Fibroblast of skin of left biceps (primary cell): ENCODE data around the gene LUZP1.

Source experiments
- DNase-seq, 2 experiments: peaks; one replicate each; pipeline ENCODE4 v3.0.0-alpha.2; 2013; ENCODE audit warnings: low read depth in 2 of 2

The LUZP1 gene

GRCh38 chr1:23084880-23085279 is 83.8 kb downstream of the LUZP1 start:
- DNase-seq, result no peak

DNA sequence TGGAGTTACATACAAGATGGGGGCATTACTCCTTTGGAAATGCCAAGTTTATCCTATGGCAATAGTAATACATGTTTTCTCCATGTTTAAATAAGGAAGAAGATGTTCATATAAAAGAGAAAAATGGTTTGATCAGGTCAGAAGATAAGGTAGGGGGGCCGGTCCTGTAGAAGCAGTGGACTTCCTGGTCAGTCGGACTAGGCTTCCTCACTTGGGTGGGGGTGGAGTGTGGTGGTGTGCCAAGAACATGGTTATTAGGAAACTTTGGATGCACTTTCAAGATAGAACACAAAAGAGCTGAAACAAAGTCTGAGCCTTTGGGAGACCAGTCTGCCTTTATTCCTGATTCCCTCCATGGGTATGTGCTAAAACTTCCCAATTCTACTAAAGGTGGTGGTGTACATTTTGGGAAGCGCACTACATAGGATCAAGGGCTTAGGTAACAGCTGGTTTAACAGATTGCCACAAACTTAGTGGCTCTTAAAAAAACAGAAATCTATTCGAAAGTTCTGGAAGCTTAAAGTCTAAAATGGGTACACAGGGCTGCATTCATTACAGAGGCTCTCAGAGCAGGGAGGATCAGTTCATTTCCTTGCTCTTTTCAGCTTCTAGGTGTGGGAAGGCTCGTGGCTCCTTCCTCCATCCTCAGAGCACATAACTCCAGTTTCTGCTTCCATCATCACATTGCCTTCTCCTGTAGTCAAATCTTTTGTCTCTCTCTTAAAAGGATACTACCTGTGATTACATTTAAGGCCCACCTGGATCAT is 84.8 kb downstream of the LUZP1 start:
- DNase-seq, result no peak

DNA sequence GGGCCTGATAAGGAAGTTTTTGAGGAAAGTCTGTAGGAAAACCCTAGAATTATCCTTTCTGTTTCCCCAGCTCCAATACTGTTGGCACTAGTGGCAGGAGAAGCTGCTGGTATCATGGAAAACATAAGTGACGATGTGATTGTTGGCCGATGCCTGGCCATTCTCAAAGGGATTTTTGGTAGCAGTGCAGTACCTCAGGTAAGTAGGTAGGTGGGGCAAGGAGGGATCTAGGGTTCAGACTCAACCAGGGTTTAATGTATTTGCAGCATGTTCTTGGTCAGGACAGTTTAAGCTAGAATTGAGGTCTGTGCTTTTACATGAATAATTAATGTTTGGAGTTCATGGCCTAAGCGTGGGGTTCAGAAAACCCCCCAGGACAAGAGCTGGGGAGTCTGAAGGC is 87.3 kb downstream of the LUZP1 start:
- DNase-seq, result no peak

GRCh38 chr1:23080885-23081284 is 87.8 kb downstream of the LUZP1 start:
- DNase-seq, result no peak

GRCh38 chr1:23079025-23079424 is 89.6 kb downstream of the LUZP1 start:
- no peak for DNase-seq

DNA sequence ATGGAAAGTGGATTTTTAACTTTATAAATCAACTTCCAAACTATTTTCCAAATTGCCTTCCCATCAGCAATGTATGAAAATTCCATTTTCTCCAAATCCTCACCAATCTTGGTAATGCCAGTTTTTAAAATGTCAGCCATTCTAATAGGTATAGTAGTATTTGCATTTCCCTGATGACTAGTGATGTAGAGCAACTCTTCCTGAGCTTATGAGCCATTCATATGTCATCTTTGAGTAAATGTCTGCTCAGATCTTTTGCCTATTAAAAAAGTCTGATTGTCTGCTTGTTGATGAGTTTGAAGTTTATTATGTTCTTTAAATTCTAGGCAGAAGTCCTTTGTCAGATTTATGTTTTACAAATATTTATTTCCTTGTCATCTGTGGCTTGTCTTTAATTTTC is 94.6 kb downstream of the LUZP1 start:
- DNase-seq, result no peak

GRCh38 chr1:23069675-23070074 is 99.0 kb downstream of the LUZP1 start:
- DNase-seq, result no peak

GRCh38 chr1:23069149-23069548 is 99.5 kb downstream of the LUZP1 start:
- no peak for DNase-seq

- no peak for DNase-seq
Measured at GRCh38 chr1:23066075-23066474, 102.6 kb downstream of the LUZP1 start.

DNA sequence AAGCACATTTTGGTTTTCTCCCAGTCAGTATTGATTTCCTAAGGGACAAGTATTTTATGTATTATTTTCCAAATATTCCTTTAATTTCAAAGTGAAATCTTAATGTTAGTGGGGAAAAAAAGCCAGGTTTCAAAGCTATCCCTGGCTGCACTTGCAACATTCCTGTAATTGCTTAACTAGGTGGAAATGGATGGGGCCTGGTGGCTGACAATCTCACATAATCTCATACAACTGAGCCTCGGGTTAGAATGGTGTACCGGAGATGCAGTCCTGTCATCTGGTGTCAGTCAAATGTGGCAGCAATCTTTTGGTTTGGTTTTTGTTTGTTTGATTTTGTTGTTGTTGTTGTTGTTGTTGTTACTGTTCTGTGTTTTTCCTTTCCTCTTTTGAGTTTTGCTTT is 103.3 kb downstream of the LUZP1 start:
- no peak for DNase-seq

- no peak for DNase-seq
Measured at GRCh38 chr1:23062271-23062670, 106.4 kb downstream of the LUZP1 start.

DNA sequence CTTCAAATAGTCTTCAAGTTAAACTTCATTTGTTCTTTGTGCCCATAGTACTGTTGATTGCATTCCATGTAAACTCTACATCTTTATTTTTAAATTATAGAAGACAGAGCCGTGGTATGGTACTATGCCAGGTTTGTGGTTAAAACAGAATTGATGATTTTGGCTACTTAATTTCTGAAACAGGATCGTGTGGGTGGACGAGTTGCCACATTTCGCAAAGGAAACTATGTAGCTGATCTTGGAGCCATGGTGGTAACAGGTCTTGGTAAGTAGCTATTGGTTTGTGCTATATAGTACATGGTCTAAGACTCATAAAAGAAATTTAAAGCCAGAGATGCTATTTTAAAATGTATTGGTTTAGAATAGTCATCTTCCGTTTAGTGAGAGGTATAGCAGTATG is 111.4 kb downstream of the LUZP1 start:
- no peak for DNase-seq

GRCh38 chr1:23051290-23051909 is 117.3 kb downstream of the LUZP1 start:
- no peak for DNase-seq

- no peak for DNase-seq
Measured at GRCh38 chr1:23050201-23050600, 118.5 kb downstream of the LUZP1 start.

DNA sequence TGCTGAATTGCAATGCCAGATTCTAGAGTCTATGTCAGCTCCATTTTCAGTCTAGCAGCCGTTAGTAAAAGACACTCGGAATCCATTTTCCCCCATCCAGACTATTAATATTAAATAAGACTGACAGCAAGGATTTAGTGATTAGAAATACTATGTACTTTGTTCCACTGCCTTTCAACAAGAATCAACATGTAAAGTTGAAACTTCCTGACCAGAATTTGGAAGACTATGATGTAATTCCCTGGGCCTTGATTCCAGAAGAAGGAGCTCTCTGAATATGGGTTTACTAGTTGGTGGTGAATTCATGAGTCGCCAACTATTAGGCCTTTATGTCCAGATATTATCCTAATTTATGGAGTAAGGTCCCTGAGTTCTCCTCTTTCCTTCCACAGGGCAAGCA is 124.6 kb downstream of the LUZP1 start:
- no peak for DNase-seq

DNA sequence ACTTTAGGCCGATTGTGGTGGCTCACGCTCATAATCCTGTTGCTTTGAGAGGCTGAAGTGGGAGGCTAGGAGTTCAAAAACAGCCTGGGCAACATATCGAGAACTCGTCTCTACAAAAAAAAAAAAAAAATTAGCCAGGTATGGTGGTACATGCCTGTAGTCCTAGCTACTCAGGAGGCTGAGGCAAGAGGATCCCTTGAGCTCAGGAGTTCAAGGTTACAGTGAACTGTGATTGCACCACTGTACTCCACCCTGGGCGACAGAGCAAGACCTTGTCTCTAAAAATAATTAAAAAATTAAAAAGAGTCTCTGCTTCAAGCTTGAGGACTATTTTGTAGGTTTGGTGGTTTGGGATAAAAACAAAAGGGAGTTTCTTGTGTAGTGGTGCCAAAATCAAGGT is 128.1 kb downstream of the LUZP1 start:
- no peak for DNase-seq

- no peak for DNase-seq
Measured at GRCh38 chr1:23039308-23039826, 129.3 kb downstream of the LUZP1 start.

- DNase-seq, result no peak
Measured at GRCh38 chr1:23037081-23037740, 131.4 kb downstream of the LUZP1 start.

- no peak for DNase-seq
Measured at GRCh38 chr1:23035823-23036452, 132.7 kb downstream of the LUZP1 start.
